Measurements from ENCODE around the gene MAX.
A peak's percentile ranks its signal among the peaks of the same experiment; 100 is the strongest.

Gene MAX

GRCh38 chr14:65102441-65103149 is at the start of gene MAX:
Gene MAX (minus strand): TSS chr14:65102517. CDS start chr14:65102339, 178 bp downstream.
- peak; percentile 98 to 100 (median 99) for DNase-seq
- intact Hi-C loops (cut with DNase I): loop anchor here (5.0 to 10.0 kb wide), 2 partner anchors 118 to 310 kb away; partner anchors contain the start of genes FNTB and FUT8

DNA sequence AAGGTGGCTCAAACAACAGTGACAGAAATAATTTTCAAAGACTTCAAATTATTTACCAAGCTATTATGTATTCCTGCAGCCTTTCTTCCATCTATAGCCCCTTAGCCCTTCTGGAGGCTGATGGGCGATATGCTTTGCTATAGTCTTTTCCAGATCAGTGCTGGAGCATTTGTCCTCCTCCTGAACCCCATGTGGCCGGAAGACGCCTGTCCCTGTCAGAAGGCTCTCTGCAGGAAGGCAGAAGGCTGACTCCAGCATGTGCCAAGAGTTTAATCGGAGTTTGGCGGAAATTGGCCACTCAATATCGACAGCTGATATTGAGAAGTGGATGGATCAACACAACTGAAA is 49.3 kb upstream of the MAX start:
- no peak for DNase-seq
- intact Hi-C loops (cut with DNase I): no loop called here

GRCh38 chr14:65150898-65151608 is 48.7 kb upstream of the MAX start:
- intact Hi-C loops (cut with DNase I): no loop called here
- no peak for DNase-seq

DNA sequence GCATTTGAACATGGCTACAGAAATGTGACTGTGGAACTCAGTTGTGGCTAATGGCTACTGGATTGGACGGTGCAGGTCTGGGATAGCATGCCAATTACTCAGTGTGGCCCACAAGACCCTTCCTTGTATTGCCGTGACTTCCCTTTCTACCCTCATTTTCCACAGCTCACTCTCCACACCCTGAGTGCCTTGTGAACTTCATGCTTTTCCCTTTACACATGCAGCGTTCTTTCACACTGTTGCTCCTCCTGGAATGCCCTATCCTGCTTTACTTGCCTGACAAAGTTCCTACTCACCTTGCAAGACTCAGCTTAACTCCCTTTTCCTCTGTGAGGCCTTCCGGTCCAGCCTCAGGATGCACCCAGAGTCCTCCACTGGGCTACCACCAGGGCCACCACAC is 46.8 kb upstream of the MAX start:
- intact Hi-C loops (cut with DNase I): no loop called here
- DNase-seq: no peak

- no peak for DNase-seq
- intact Hi-C loops (cut with DNase I): no loop called here
These were observed 41.9 kb upstream of the MAX start for GRCh38 chr14:65144170-65144569.

- no peak for DNase-seq
- intact Hi-C loops (cut with DNase I): no loop called here
These were observed 40.8 kb upstream of the MAX start for GRCh38 chr14:65142914-65143625.

GRCh38 chr14:65142429-65142828 is 40.1 kb upstream of the MAX start:
- intact Hi-C loops (cut with DNase I): no loop called here
- no peak for DNase-seq

DNA sequence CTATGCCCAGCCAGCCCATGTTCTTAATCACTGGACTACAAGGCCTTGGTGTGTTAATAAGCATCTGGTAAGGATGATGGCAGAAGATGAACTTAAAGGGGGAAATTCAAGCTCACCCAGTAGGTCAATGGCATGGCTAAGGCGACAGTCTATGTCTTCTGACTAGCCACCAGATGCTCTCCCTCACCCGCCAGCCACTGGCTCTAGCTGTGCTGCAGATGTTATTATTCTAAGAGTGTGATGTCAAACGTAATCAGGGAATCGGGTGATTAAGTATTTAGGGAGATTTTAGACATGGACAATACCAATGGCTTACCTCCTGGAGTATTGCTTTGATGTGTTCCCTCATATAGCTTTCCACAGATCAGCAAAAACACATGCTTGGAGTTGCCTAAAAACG is 39.2 kb upstream of the MAX start:
- peak in 1 of 42 donors; percentile 6 for DNase-seq
- intact Hi-C loops (cut with DNase I): no loop called here

- intact Hi-C loops (cut with DNase I): no loop called here
- no peak for DNase-seq
These were observed 35.5 kb upstream of the MAX start for GRCh38 chr14:65137648-65138307.

DNA sequence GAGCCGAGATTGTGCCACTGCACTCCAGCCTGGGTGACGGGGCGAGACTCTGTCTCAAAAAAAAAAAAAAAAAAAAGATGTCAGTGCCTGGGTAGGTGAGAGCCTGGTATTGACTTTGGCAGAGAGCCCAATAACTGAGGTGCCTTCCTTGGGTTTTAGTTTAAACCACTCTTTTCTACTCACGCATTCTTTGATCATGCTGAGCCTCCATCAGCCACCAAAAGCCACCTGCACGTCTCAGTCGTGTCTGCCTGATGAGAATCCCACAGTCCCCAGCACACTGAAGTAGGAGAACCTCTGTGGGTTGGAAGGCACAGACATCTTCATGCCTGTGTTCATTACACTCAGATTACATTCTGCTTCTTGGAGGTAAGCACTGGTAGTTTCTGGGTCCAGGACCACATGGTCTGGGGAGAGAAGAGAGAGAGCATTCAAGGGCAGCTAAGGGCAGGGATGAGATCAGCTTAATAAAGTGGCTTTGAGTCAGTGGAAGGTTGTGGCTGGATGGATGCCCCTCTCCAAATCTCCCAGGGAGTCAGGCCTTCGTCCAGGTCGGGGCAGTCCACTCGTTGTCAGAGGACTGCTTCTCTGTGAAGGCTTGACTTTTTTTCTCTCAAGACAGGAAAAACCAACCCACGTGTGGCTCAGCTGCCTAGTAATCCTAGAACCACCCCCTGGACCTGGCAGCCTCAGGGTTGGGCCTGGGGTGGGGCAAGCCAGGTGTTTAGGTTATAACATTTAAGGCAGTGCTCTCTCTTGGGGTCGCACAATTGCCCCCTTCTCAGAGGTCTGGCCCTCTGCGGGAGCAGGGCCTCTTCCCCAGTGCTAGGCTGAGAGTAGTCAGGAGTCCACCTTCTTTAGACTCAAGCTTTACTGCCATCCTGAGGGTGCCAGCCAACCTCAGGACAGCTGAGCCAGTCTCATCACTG is 32.6 kb upstream of the MAX start:
- intact Hi-C loops (cut with DNase I): no loop called here
- DNase-seq: peak in 1 of 42 donors; percentile 5

DNA sequence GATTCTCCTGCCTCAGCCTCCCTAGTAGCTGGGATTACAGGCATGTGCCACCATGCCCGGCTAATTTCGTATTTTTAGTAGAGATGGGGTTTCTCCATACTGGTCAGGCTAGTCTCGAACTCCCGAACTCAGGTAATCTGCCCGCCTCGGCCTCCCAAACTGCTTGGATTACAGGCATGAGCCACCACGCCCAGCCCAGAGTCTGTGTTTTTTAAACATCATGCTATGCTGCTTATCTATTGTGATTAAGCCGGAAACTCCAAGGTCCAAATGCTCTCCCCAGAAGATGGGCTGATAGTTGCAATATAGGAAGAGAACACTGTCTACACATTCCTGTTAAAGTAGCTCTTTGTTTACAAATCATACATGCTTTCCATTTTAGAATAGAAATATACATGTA is 30.5 kb upstream of the MAX start:
- no peak for DNase-seq
- intact Hi-C loops (cut with DNase I): no loop called here

- intact Hi-C loops (cut with DNase I): no loop called here
- DNase-seq: no peak
These were observed 29.0 kb upstream of the MAX start for GRCh38 chr14:65131301-65131701.

GRCh38 chr14:65128096-65128495 is 25.8 kb upstream of the MAX start:
- DNase-seq: no peak
- intact Hi-C loops (cut with DNase I): no loop called here

- DNase-seq: no peak
- intact Hi-C loops (cut with DNase I): no loop called here
These were observed 15.7 kb upstream of the MAX start for GRCh38 chr14:65117769-65118745.

GRCh38 chr14:65115615-65116014 is 13.3 kb upstream of the MAX start:
- no peak for DNase-seq
- intact Hi-C loops (cut with DNase I): no loop called here

DNA sequence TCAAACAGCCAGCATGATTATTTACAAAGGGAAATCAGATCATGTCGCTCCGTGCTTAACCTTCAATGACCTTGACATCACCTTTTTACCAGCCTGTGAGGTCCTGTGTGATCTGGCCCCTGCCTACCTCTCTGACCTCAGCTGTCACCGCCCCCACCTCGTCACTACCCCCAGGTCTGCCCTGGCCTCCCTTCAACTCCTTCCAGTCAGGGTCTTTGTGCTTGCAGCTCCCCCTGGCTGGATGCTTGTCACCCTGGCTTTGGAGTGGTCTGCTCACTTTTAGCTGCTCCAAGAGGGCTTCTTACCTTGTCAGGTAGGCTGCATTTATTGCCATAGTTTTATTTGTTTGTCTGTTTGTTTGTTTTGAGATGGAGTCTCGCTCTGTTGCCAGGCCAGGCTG is 8.2 kb upstream of the MAX start:
- DNase-seq: no peak
- intact Hi-C loops (cut with DNase I): no loop called here

- intact Hi-C loops (cut with DNase I): loop anchor here (10.0 kb wide), 1 partner anchor 125 kb away; the partner anchor contains the start of gene FNTB
- no peak for DNase-seq
These were observed 7.0 kb upstream of the MAX start for GRCh38 chr14:65109357-65109756.

Measured in head of caudate nucleus (tissue), 42 donors.